GM19025 (cell line): ENCODE data around the gene FAM174B.

Experiments used
- ATAC-seq: cut with Tn5 transposase; IDR thresholded peaks from one replicate; pipeline ENCODE4 v1.9.1; 2021; ENCODE audit warnings: mild to moderate bottlenecking, low read depth, moderate library complexity; ENCODE audit not compliant: unreplicated experiment

FAM174B gene

DNA sequence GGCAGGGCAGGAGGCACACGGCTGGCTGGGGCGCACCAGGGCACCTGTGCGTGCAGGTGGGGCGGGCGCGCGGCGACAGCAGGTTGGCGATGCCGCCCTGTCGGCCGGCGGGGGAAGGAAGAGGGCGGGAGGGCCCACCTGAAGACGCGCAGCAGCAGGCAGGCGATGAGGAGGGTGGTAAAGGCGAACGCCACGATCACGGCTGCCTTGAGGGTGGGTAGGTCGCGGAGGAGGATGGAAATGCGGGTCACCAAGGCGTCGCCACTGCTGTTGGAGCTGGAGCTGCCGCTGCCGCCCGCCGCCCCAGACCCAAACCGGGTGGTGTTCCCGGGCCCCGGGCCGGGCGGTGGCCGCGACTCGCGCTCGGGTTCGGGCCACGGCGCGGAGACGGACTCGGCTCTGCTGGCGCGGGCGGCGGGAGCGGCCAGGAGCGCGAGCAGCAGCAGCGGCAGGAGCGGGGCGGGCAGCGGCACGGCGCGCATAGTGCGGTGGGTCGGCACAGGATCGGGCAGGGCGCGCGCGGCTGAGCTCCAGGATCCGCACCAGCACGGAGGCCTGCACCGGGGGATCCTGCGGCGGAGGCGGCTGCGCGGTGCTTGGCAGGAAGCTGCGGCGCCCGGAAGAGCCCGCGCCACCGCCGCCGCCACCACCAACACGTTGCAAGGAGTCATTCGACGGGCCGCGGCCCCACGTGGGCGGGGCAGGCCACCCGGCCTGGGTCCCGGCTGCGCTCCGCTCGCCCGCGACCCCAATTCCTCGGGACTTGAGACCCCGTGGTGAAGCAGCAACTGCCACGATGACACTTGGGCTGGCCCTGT is at the start of gene FAM174B:
TSS of gene FAM174B (minus strand) at position 598 of the 818 bp plus-strand sequence.
- no peak for ATAC-seq

DNA sequence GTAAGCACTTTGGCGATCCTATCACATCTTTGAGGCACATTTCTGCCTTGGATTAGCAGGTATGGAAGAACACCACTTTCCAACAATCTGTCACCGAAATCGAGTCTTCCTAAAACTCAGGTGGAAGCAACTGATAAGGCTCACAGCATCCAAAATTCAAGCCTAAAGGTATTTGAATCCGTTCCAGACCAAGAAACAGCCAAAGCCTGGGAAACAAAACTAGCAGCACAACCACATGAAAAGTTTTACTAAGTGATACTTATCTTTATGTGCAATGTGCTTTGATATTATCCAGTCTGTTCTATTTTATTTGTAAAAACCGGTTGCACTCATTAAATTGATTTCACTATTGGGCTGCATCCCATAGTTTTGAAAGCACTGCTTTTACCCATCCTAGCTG is 40.5 kb upstream of the FAM174B start:
- no peak for ATAC-seq

DNA sequence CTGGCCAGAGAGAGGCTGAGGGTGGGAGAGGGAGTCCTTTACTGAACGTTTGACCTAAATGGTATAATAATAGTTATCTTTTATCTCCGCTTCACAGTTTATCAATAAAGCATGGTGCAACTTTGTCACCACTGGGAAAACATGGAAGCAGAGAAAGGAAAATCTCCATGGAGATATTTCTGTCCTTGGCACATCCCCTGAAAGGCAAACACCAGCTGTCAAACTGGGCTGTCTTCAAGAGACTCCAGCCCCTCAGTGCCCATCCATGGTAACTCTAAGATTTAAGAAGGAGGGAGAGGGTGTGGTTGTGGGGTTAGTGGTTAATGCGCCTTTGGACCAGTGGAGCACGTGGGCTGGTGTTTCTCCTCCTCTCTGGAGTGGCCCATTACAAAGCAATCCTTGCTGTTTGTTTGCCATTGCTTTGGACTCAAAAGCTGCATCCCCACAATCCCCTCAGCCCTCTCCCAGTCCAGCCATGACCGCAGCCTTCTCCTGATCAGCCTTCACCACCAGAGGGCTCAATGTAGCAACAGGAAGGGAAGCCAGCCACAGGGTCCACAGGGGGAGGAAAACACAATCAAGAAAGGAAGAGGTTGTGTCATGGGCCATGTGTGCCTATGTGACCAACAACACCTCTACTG is 38.2 kb upstream of the FAM174B start:
- no peak for ATAC-seq

DNA sequence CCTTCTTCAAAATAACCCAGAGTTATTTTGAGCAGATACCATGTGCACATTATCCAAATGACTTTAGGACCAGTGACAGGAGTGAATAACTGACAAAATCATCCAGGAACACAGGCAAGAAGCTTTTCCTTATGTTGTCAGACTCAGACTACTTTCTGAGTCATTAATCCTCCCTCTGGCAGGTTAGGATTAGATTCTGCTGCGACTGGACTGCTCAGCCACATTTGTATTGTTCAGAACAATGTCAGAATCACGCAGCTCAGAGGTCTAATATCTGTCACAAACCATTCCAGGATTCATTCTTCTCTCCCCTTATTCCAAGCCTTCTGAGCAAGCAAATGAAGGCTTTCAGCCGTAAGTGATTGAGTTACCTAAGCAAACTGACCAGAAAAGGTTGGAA is 34.8 kb upstream of the FAM174B start:
- no peak for ATAC-seq

DNA sequence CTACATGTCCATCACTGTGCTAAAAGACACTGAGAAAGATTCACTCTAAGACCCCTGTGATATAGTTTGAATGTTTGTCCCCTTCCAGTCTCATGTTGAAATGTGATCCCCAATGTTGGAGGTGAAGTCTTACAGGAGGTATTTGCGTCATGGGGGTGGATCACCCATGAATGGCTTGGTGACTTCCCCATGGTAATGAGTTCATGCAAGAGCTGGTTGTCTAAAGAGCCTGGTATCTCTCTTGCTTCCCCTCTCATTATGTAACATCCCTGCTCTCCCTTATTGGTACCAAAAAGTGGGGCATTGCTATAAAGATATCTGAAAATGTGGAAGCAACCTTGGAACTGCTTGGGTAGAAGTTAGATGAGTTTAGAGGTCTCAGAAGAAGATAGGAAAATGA is 32.2 kb upstream of the FAM174B start:
- no peak for ATAC-seq

DNA sequence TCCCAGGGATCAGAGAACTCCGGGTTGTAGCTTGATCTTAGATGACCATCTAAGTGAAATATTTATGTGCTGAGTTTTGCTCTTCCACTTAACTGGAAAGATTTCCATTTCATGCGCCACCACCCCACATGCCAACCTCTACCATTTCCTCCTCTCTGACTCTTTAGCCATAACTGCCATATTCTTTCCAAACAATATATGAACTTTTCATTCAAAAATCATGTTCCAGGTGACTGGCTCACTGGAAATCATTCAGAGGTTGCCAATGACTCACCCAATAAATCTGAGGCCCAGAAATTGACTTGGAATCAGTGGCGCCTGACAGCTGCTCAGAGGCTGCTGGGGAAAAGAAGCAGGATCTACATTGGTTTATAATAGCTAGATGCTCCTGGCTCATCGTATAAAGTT is 31.6 kb upstream of the FAM174B start:
- ATAC-seq = no peak

DNA sequence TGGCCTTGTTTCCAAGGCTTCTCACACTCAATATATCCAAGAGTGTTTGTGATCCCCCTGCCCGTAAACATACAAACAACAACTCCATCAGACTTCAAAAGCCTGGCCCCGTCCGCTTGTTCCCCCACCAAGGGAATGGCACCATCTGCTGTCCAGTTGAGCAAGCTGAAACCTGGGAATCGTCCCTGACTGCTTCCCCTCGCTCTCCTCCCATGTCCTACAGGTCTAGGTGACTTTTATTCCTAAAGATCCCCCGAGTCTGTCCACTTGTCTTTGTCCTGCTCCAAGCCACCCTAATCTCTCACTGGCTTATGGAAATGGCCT is 27.9 kb upstream of the FAM174B start:
- ATAC-seq = no peak

DNA sequence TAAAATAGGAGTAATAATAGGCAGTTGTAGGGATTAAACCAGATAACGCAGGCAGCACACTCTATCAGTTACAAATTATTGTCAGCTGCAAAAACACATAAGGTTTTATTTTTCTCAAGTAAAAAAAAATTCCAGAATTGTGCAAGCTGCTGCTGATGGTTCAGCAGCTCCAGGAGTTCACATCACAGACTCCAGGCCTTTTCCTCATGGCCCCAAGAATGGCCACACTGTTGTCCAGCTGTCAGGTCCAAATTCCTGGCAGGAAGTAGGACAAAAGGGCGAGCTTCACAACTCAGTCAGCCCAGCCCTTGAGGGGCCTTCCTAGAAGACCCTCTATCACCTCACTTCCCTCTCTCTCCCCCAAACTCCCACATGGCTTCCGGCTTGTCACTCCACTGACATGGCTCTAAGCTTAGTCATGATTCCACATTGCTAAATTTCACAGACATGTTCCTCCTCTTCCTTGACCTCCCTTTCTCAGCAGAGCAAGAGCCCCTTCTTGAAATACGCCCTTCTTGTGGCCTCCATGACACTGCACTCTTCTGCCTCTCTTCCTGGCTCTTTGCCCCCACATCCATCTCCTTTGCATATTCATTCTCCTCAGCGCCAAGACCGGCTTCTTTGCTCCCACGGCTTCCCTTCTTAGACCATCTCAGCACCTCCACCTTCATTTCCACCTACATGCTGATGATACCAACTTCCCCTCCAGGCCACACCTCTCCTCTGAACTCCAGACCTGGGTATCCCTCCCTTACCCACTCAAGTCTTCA is 27.4 kb upstream of the FAM174B start:
- ATAC-seq = no peak

DNA sequence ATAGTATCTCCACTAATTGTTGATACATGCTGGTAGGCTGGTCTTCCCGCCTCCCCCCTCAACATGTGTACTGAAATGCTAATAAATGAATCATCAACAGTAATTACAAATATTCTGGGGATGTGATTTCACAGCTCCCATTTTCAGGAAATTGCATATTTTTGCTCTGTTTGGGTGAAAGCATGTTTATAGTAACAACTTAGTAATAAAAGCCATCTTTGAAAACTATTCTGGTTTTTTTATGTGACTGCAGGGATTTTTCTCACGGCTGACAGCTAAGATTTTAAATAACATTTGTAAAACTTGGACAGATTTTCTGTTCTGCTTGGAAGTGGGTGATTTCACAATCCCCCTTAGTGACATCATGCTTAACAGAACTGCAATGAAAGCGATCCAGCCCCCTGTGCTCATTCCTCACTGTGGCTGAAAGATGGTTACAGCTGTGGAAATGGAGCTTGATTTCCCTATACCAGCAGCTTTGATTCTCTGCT is 25.6 kb upstream of the FAM174B start:
- no peak for ATAC-seq

DNA sequence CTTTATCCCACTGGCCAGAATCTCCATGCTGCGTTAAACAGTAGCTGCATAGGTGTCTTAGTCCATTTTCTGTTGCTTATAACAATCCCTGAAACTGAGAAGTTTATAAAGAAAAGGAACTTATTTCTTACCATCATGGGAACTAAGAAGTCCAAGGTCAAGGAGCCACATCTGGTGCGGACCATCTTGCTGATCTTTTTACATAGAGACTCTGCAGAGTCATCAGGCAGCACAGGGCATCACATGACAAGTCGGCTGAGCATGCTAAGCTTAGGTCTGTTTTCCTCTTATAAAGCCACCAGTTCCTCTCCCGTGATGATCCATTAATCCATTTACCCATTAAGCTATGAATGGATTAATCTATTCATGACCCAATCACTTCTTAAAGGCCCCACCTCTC is 22.4 kb upstream of the FAM174B start:
- no peak for ATAC-seq

DNA sequence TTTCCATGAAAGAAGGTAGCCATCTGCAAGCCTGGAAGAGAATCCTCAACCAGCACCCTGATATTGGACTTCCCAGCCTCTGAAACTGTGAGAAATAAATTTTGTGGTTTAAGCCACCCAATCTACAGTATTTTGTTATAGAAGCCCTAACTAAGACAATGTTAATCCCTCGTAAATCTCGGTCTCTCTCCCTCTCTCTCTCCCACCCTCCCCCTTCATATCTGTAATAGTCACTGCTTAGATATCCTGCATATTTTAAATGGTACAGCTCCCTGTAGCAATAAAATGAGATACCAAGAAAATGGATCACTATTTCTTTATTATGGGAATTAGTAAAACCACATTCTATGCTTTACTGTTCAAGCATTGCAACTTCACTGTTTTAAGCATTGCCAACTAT is 21.0 kb upstream of the FAM174B start:
- ATAC-seq = no peak

DNA sequence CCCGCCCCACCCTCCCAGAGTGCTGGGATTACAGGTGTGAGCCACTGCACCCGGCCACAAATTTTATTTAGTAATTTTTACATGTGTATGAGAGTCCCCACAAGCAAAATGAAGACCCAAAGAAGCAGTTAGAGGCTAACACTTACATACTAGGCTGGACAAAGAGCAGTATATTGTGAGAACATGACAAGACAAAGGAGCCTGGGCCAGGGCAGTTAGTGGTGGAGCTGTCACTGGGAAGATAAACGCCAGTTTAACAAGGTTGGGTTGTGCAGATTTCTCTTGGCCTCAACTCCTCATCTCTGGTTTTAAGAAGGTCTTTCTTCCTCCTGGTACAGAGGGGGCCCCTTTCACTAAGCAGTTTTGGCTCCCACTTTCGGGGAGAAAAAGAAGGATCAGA is 19.9 kb upstream of the FAM174B start:
- no peak for ATAC-seq

DNA sequence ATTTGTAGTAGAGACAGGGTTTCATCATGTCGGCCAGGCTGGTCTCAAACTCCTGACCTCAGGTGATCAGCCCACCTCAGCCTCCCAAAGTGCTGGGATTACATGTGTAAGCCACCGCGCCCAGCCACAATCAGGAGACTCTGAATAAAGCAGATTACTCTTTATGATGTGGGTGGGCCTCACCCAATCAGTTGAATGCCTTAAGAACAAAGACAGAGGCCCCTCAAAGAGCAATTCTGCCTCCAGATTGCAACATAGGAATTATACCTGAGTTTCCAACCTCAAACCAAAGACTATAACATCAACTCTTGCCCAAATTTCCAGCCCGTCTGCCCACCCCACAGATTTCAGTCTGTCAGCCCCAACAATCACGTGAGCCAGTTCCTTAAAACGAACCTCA is 18.8 kb upstream of the FAM174B start:
- no peak for ATAC-seq

DNA sequence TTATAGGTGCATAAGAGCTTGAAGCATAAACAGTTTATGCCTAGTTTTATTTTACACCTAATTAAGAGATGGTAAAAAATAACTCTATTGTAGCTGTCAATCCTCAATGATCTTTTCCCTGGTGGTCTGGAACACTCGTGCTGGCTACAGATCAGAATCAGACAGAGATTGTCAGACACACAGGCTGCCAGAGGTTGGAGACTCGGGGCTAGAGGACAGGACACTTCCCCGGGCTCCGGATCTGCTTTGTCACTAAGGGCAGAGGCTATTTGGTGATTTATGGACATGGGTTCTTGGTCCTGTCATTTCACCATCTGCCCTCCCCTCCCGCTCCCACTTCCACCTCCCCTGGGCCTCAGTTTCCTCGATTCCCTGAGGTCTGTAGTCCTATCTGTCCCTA is 16.5 kb upstream of the FAM174B start:
- ATAC-seq = no peak

DNA sequence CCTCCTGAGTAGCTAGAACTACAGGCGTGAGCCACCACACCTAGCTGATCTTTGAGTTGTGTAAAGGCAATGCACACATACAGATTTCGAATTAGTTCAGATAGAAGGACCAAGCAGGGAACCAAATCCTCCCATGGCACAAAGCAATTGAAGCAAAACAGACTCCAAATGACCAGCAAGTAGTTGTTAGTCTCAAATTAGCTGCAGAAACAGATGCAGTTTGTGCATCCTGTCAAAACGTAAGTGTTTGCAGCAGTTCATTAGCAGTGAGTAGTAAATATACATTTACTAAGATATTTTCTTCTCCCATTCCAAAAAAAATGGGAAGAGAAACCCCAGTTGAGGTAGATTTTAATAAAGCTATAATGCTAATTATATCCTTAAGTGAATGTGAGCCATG is 15.8 kb upstream of the FAM174B start:
- ATAC-seq = no peak

DNA sequence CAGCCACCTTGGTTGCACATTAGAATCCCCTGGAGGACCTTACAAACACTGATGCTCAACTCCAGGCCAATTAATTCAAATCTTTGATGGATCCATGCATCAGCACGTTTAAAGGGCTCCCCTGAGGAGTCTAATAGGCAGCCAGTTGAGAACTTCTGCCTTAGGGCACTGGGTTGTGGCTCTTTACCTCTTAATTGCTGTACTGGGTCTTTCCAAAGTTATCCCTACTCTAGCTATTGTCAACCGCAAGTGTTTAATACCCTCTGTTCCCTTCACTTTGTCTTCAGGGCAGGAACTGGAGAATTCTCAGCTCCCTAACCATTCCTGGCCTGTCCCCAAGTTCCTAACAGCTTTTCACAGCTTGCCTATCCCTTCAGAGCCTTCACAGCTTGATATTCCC is 15.0 kb upstream of the FAM174B start:
- ATAC-seq = no peak

DNA sequence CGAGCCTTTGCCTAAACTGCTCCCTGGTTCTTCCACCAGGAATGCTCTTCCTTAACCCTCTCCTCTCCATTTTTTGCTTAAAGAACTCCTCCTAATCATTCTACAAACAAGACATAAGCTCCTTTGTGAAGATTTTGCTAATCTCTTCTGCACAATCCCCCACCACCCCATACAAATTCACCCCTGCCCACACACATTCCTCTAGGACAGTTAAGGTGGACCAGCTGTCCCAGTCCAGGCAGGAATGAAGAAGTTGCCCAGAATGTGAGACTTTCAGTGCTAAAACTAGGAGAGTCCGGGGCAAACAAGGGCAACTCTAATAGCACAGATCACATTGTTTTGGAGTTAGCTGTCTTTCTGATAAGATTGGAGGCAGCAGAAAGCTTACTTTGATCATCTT is 13.9 kb upstream of the FAM174B start:
- no peak for ATAC-seq

DNA sequence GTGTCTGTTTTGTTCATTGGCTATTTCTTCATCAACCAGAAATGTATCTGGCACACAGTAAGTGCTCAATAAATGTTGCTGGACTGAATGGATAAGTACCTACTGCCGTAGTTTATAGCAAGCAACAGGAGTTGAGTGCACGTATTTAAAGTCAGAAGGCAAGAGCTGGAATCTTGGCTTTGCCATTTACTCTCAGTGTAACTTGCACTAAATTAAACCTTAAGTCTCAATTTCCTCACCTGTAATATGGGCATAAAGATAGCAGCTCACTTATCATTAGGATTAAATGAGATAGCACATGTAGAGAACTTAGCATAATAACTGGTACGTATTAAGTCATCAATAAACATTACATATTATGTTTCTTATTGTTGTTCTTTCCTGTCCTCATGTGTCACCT is 13.0 kb upstream of the FAM174B start:
- ATAC-seq = no peak

DNA sequence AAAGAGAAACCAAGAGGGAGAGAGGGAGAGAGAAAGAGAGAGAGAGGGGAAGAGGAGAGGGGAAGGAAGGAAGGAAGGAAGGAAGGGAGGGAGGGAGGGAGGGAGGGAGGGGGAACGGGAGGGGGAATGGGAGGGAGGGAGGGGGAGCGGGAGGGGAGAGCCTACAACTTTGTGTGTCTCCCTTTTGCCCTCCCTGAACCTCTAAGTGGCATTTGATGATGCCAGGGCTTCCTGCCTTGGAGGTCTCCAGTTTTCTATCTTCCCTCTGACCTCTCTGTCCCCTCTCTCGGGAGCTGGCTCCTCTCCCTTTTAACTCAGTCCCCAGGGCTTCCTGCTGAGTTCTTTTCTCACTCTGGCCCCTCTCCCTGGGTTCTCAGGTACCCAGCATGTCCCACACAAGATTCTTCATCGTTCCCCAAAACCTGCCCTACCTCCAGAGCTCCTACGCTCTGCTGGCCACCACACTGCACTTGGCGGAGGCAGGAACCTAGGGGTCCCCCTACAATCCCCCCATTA is 12.5 kb upstream of the FAM174B start:
- ATAC-seq = no peak

DNA sequence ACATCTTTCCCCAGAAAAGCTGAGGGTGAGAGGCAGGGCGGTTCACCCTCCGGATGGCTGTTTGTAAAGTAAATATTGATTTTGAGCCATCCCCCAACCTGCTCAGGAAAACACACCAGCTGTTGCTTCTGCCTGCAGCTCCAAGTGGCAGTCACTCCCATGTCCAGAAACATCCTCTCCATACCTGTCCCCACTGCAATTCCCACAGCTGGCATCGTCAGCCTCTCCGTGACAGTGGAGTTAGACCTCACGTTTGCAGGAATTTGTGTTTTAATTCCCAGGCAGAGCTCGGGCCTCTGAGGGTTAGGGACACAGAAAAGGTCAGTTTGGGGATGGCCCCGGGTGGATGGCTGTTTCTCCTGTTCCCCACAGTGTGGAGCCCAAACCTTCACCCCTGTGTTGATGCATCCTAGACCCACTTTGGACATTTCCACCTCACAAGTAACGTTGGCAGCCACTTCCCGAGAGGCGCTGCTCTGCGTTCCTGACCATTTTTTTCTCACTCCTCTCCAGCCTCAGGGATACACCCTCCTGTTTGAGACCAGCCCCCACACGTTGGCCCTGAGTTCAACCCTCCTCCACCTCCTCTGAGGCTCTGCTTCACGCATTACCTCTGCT is 11.8 kb upstream of the FAM174B start:
- ATAC-seq = no peak

DNA sequence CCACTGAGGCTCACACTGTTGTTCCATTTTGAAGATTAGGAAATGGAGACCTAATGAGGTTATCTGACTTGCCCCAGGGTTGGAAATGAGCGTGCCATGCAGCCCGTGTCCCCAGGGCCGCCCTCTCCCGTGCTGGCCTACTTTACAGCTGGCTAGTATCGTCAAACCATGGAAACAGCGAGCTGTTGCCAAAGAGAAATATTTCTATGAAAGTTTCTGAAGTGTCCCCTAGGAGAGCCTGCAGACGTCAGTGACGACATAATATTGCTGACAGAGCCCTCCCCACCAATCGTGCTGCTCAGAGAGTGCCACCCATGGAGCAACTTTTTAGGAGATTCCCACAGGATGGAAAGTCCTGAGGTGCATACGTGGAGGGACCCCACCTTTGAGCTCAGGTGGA is 11.2 kb upstream of the FAM174B start:
- no peak for ATAC-seq
